Ishikawa (cell line): ENCODE data around the gene SLC25A34.
A peak's percentile ranks its signal among the peaks of the same experiment; 100 is the strongest.

Experiments used
- CEBPB ChIP-seq: IDR thresholded peaks from 2 replicates; pipeline ENCODE4 v1.6.1; 2012
- CREB1 ChIP-seq: IDR thresholded peaks from 2 replicates; pipeline ENCODE4 v1.6.1; 2012; ENCODE audit warnings: low read depth
- EGR1 ChIP-seq: IDR thresholded peaks from 2 replicates; pipeline ENCODE4 v1.6.1; 2012
- EP300 ChIP-seq: IDR thresholded peaks from 2 replicates; pipeline ENCODE4 v1.6.1; 2012; ENCODE audit warnings: borderline replicate concordance
- FOXM1 ChIP-seq: IDR thresholded peaks from 2 replicates; pipeline ENCODE4 v1.6.1; 2012; ENCODE audit warnings: low read depth, borderline replicate concordance
- MAX ChIP-seq: IDR thresholded peaks from 2 replicates; pipeline ENCODE4 v1.6.1; 2012
- NFIC ChIP-seq: IDR thresholded peaks from 2 replicates; pipeline ENCODE4 v1.6.1; 2012
- RAD21 ChIP-seq: IDR thresholded peaks from 2 replicates; pipeline ENCODE4 v1.6.1; 2012; ENCODE audit warnings: low read depth
- REST ChIP-seq: IDR thresholded peaks from 2 replicates; pipeline ENCODE4 v1.6.1; 2012; ENCODE audit warnings: low read depth, mild to moderate bottlenecking
- TAF1 ChIP-seq: IDR thresholded peaks from 2 replicates; pipeline ENCODE4 v1.6.1; 2012; ENCODE audit warnings: low read depth, mild to moderate bottlenecking
- TCF12 ChIP-seq: IDR thresholded peaks from 2 replicates; pipeline ENCODE4 v1.6.1; 2012; ENCODE audit warnings: low read depth
- TEAD4 ChIP-seq: IDR thresholded peaks from 2 replicates; pipeline ENCODE4 v1.6.1; 2012
- USF1 ChIP-seq: IDR thresholded peaks from 2 replicates; pipeline ENCODE4 v1.6.1; 2012
- YY1 ChIP-seq: IDR thresholded peaks from 2 replicates; pipeline ENCODE4 v1.6.1; 2012; ENCODE audit warnings: low read depth
- ZBTB7A ChIP-seq: IDR thresholded peaks from 2 replicates; pipeline ENCODE4 v1.6.1; 2012; ENCODE audit warnings: low read depth

SLC25A34 gene

DNA sequence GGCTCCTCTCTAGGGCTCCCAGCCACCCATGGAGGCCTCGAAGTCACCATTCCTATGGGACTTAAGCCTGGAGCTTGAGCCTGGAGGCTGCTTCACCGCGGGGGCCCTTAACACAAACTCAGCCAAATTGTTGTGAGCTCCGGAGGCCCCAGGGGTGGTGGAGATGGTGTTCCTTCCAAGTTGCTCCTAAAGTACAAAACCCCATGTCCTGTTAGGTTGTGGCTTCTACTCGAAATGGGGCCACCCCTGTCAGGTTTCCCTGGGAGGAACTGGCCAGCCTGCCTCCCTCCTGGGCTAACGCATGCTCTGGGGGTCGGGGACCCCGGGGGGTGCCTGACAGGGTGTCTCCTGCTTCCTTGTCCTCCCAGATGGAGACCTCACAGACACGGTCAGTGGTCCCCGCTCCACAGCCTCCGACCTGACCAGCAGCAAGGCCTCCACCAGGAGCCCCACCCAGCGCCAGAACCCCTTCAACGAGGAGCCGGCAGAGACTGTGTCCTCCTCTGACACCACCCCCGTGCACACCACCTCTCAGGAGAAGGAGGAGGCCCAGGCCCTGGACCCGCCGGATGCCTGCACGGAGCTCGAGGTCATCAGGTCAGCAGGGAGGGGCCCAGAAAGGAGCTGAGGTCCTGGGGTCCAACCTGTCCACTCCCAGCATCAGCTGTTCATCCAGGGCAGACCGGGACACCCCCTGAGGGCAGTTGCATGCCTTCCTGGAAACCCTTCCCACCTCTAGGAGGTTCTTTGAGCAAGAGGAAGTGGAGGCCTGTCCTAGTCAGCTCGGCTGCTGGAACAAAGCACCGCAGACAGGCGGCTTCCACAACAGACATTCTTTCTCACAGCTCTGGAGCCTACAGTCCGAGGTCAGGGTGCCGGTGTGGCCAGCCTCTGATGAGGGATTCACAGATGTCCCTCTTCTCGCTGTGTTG, 10.8 kb upstream of the SLC25A34 start:
- TF ChIP-seq NFIC (no peak), TAF1 (no peak), MAX (no peak), ZBTB7A (no peak), EP300 (no peak), RAD21 (no peak)

DNA sequence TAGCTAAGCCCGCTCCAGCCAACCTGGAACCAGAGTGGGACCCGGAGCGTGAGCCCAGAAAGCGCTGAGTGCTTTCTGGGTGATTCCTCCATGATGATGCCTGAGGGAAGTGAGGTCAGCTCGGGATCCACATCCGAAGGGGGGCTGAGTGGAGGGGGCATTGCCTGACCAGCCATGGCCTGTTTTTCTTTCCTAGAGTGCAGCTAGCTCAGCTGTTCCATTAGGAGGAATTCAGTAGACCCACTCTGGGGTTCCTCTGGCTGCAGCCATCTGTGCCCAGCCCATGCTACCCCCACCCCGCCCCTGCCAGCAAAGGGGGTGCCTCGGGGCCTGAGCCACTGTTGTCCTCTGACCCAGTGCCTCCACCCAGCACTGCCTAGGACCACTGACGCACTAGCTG, 9.6 kb upstream of the SLC25A34 start:
- no peak for TF ChIP-seq ZBTB7A
- TF ChIP-seq NFIC, result no peak
- TF ChIP-seq TCF12, result no peak
- no peak for TF ChIP-seq FOXM1
- TF ChIP-seq REST, result no peak
- no peak for TF ChIP-seq YY1
- no peak for TF ChIP-seq CREB1
- TF ChIP-seq TEAD4, result no peak
- TF ChIP-seq USF1, result no peak
- TF ChIP-seq EP300, result no peak
- TF ChIP-seq EGR1, result no peak
- no peak for TF ChIP-seq CEBPB
- no peak for TF ChIP-seq RAD21
- TF ChIP-seq MAX, result no peak
- no peak for TF ChIP-seq TAF1

DNA sequence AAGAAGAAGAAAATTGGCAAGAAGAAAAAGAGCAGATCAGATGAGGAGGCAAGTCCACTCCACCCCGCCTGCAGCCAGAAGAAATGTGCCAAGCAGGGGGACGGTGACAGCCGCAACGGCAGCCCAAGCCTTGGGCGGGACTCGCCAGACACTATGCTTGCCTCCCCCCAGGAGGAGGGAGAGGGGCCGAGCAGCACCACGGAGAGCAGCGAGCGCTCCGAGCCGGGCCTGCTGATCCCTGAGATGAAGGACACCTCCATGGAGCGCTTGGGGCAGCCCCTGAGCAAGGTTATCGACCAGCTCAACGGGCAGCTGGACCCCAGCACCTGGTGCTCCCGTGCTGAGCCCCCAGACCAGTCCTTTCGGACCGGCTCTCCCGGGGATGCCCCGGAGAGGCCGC, 9.0 kb upstream of the SLC25A34 start:
- no peak for TF ChIP-seq MAX
- TF ChIP-seq REST, result peak; percentile 71
- no peak for TF ChIP-seq TEAD4

DNA sequence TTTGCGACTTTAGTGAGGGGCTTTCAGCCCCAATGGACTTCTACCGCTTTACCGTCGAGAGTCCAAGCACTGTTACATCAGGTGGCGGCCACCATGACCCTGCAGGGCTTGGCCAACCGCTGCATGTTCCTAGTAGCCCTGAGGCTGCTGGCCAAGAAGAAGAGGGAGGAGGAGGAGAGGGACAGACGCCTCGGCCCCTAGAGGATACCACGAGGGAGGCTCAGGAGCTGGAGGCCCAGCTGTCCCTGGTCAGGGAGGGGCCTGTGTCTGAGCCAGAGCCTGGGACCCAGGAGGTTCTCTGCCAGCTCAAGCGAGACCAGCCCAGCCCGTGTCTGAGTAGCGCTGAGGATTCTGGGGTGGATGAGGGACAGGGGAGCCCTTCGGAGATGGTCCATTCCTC, 8.6 kb upstream of the SLC25A34 start:
- TF ChIP-seq REST (no peak), ZBTB7A (no peak), MAX (no peak), EP300 (no peak), TAF1 (no peak), NFIC (no peak), YY1 (no peak), TCF12 (no peak), RAD21 (no peak), FOXM1 (no peak), USF1 (no peak), TEAD4 (no peak), CEBPB (no peak), EGR1 (no peak), CREB1 (no peak)
